HL-60 (cell line): ENCODE measurements around the gene RSBN1.
"Not testable (repeated sequence)": the region's sequence is repeated elsewhere in the genome, so short reads cannot be mapped to it uniquely, and the experiment has no call there.

Source experiments
- CTCF ChIP-seq: IDR thresholded peaks from one replicate; pipeline ENCODE4 v1.5.1; 2011; ENCODE audit warnings: low read length, control low read depth, inconsistent platforms; ENCODE audit not compliant: insufficient read depth
- GABPA ChIP-seq: IDR thresholded peaks from 2 replicates; pipeline ENCODE4 v1.6.1; 2012; ENCODE audit warnings: low read depth
- POLR2AphosphoS5 ChIP-seq: IDR thresholded peaks from 2 replicates; pipeline ENCODE4 v1.6.1; 2012; ENCODE audit warnings: low read depth
- REST ChIP-seq: IDR thresholded peaks from 2 replicates; pipeline ENCODE4 v1.6.1; 2012; ENCODE audit warnings: low read depth; ENCODE audit not compliant: insufficient replicate concordance
- SPI1 ChIP-seq: IDR thresholded peaks from 2 replicates; pipeline ENCODE4 v1.6.1; 2012; ENCODE audit warnings: low read depth, mild to moderate bottlenecking, borderline replicate concordance

GRCh38 chr1:113718621-113719020 is 93.7 kb downstream of the RSBN1 start:
- not testable (repeated sequence) for TF ChIP-seq CTCF, POLR2AphosphoS5, GABPA, REST, SPI1
